Choroid plexus epithelial cell (primary cell): ENCODE results near the gene SPNS1.
"Not testable (repeated sequence)": the region's sequence is repeated elsewhere in the genome, so short reads cannot be mapped to it uniquely, and the experiment has no call there.

Source experiments
- DNase-seq: peaks from one replicate; pipeline ENCODE4 v3.0.0-alpha.2; 2010; ENCODE audit warnings: low read depth
- H3K4me3 ChIP-seq: 2 replicates; pipeline ENCODE4 v1.5.1; 2011; ENCODE audit warnings: low read depth, mild to moderate bottlenecking, control low read depth, low read length, moderate library complexity
- CTCF ChIP-seq: conservative IDR thresholded peaks from 2 replicates; pipeline ENCODE4 v1.5.1; 2011; ENCODE audit warnings: low read depth, mild to moderate bottlenecking, control low read depth, inconsistent platforms, low read length, moderate library complexity

Gene SPNS1

GRCh38 chr16:28975158-28975599 is 601 bp downstream of the SPNS1 start:
- DNase-seq = peak; percentile 12
- H3K4me3 ChIP-seq = peak overlapping the region; percentile 99
- TF ChIP-seq CTCF = no peak

GRCh38 chr16:28977703-28978662 is 3.4 kb downstream of the SPNS1 start:
- H3K4me3 ChIP-seq = no peak overlapping the region
- TF ChIP-seq CTCF = peak; percentile 49
- no peak for DNase-seq

GRCh38 chr16:28980330-28980729 is 5.8 kb downstream of the SPNS1 start:
- not testable (repeated sequence) for H3K4me3 ChIP-seq, DNase-seq

GRCh38 chr16:28980929-28981328 is 6.4 kb downstream of the SPNS1 start:
- no peak for DNase-seq
- H3K4me3 ChIP-seq = no peak overlapping the region
- no peak for TF ChIP-seq CTCF

- peak; percentile 71 for TF ChIP-seq CTCF
- H3K4me3 ChIP-seq = no peak overlapping the region
- DNase-seq = peak; percentile 8
These were observed 6.9 kb downstream of the SPNS1 start for GRCh38 chr16:28981517-28981916.

- no peak for TF ChIP-seq CTCF
- H3K4me3 ChIP-seq = no peak overlapping the region
- no peak for DNase-seq
These were observed 7.8 kb downstream of the SPNS1 start for GRCh38 chr16:28982418-28982817.

GRCh38 chr16:28982949-28983348 is 8.4 kb downstream of the SPNS1 start:
- TF ChIP-seq CTCF = no peak
- no peak overlapping the region for H3K4me3 ChIP-seq
- no peak for DNase-seq
